ENCODE data around the gene SELENOS.

The SELENOS gene

DNA sequence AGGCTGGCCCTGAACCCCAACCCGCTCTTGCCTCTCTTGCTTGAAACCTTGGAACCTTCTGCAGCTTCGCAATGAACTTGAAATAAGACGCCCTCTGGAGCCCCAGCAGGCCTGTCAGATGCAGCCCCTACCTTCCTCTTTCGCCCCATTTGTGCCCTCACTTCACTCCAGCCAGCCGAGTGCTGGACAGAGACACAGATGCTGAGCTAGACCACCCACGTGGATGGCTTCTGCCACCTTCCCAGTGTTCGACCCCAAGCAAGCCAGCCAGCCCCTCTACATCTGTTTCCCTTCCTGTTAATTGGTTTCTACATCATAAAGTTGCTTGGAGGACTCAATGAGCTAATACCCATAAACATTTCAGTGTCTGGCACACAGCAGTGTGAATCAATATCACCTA is 41.6 kb upstream of the SELENOS start:
- no peak for TF ChIP-seq POLR2AphosphoS5 (IDR thresholded peaks at IDR 0.05; ENCODE audit: low read depth)
- TF ChIP-seq, protein P1, sequence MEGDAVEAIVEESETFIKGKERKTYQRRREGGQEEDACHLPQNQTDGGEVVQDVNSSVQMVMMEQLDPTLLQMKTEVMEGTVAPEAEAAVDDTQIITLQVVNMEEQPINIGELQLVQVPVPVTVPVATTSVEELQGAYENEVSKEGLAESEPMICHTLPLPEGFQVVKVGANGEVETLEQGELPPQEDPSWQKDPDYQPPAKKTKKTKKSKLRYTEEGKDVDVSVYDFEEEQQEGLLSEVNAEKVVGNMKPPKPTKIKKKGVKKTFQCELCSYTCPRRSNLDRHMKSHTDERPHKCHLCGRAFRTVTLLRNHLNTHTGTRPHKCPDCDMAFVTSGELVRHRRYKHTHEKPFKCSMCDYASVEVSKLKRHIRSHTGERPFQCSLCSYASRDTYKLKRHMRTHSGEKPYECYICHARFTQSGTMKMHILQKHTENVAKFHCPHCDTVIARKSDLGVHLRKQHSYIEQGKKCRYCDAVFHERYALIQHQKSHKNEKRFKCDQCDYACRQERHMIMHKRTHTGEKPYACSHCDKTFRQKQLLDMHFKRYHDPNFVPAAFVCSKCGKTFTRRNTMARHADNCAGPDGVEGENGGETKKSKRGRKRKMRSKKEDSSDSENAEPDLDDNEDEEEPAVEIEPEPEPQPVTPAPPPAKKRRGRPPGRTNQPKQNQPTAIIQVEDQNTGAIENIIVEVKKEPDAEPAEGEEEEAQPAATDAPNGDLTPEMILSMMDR (IDR thresholded peaks at IDR 0.05; ENCODE audit: insufficient read depth, low read length), result no peak
- TF ChIP-seq, protein P2, sequence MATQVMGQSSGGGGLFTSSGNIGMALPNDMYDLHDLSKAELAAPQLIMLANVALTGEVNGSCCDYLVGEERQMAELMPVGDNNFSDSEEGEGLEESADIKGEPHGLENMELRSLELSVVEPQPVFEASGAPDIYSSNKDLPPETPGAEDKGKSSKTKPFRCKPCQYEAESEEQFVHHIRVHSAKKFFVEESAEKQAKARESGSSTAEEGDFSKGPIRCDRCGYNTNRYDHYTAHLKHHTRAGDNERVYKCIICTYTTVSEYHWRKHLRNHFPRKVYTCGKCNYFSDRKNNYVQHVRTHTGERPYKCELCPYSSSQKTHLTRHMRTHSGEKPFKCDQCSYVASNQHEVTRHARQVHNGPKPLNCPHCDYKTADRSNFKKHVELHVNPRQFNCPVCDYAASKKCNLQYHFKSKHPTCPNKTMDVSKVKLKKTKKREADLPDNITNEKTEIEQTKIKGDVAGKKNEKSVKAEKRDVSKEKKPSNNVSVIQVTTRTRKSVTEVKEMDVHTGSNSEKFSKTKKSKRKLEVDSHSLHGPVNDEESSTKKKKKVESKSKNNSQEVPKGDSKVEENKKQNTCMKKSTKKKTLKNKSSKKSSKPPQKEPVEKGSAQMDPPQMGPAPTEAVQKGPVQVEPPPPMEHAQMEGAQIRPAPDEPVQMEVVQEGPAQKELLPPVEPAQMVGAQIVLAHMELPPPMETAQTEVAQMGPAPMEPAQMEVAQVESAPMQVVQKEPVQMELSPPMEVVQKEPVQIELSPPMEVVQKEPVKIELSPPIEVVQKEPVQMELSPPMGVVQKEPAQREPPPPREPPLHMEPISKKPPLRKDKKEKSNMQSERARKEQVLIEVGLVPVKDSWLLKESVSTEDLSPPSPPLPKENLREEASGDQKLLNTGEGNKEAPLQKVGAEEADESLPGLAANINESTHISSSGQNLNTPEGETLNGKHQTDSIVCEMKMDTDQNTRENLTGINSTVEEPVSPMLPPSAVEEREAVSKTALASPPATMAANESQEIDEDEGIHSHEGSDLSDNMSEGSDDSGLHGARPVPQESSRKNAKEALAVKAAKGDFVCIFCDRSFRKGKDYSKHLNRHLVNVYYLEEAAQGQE (IDR thresholded peaks at IDR 0.05; ENCODE audit: insufficient replicate concordance, low read depth), result peak; percentile 86
- no peak for TF ChIP-seq SPI1 (IDR thresholded peaks at IDR 0.05; ENCODE audit: borderline replicate concordance, low read depth)
- no peak for TF ChIP-seq GABPA (IDR thresholded peaks at IDR 0.05; ENCODE audit: low read depth)
- Histone ChIP-seq H3K4me3 (replicated peaks; ENCODE audit: insufficient read depth, low read length) (no peak overlapping the region), H3K27me3 (ENCODE audit: insufficient read depth, poor library complexity, severe bottlenecking) (no peaks in the 10 kb centered on the region), H3K27ac (replicated peaks) (no peak overlapping the region)
- no peak for DNase-seq (ENCODE audit: low read depth in 1 of 2, low spot score in 1 of 2)

DNA sequence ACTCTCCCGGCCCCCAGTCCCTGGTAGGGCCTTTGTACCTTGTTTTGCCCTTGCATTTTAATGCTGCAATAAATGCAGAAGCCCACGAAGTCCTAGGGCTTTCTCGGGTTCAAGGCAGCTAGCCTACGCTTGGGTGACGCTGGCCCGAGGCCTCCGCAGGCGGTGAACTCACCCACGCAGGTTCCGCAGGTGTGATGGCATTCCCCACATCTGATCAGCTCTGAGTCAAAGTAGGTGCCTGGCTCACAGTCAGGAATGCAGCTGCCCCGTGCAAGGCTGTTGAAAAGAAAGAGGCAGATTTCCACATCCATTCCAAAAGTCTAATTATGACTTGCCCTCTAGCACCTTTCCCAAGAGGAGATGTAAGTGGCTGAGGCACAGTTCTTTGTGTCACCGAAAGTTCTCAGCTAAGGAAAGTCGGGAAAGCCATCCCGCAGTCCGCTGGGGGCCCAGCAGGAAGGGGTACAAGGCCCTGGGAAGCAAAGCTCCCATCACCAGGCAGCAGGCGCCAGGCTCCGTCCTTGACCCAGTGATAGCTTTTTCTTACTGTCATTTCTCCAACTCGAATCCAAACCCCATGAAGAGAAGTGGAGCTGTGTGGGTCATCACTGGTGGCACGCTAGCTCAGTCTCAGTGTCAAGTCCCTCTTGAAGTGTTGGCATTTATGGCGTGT is 41.0 kb upstream of the SELENOS start:
- no peak for DNase-seq (ENCODE audit: low read depth in 1 of 2, low spot score in 1 of 2)

DNA sequence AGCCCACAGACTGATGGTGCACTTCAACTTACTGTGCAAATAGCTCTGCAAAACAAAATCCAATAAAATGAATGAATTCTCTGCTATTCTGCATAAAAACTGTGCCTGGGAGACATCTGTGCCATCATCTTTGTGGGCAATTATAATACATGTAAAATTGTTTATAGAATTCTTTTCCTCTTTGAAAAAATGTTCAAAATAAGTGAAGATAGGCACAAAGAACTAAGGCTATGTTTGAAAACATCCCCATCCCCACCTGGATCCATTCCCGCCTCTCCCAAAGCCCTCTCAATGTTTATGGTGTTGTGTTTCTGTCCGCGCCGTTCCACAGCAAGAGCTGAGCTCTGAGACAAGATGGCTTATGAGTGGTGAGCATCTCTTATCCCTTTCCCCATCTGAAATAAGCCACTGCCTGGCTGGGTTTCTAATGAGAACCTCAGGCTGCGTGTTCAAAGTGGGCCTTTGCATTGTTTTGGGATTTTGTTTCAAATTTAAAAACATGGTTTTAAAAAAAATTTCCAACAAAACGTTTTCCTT is 40.1 kb upstream of the SELENOS start:
- Histone ChIP-seq H3K27me3 (ENCODE audit: insufficient read depth, poor library complexity, severe bottlenecking) (no peaks in the 10 kb centered on the region), H3K4me3 (replicated peaks; ENCODE audit: insufficient read depth, low read length) (no peak overlapping the region), H3K27ac (replicated peaks) (no peak overlapping the region)
- TF ChIP-seq, protein P1 (IDR thresholded peaks at IDR 0.05; ENCODE audit: insufficient read depth, low read length), result no peak
- TF ChIP-seq POLR2AphosphoS5 (IDR thresholded peaks at IDR 0.05; ENCODE audit: low read depth) (no peak), SPI1 (IDR thresholded peaks at IDR 0.05; ENCODE audit: borderline replicate concordance, low read depth) (no peak), GABPA (IDR thresholded peaks at IDR 0.05; ENCODE audit: low read depth) (no peak)
- TF ChIP-seq, protein P2 (IDR thresholded peaks at IDR 0.05; ENCODE audit: insufficient replicate concordance, low read depth), result no peak
- no peak for DNase-seq (ENCODE audit: low read depth in 1 of 2, low spot score in 1 of 2)

More for the DNA sequence above, 41.0 kb upstream of the SELENOS start:
- Histone ChIP-seq H3K27me3 (ENCODE audit: insufficient read depth, poor library complexity, severe bottlenecking) (no peaks in the 10 kb centered on the region), H3K27ac (replicated peaks) (no peak overlapping the region), H3K4me3 (replicated peaks; ENCODE audit: insufficient read depth, low read length) (no peak overlapping the region)
- TF ChIP-seq SPI1 (IDR thresholded peaks at IDR 0.05; ENCODE audit: borderline replicate concordance, low read depth) (no peak), GABPA (IDR thresholded peaks at IDR 0.05; ENCODE audit: low read depth) (no peak), POLR2AphosphoS5 (IDR thresholded peaks at IDR 0.05; ENCODE audit: low read depth) (no peak)
- TF ChIP-seq, protein P2 (IDR thresholded peaks at IDR 0.05; ENCODE audit: insufficient replicate concordance, low read depth), result no peak
- TF ChIP-seq, protein P1 (IDR thresholded peaks at IDR 0.05; ENCODE audit: insufficient read depth, low read length), result no peak

Measured in HL-60 (cell line).